HT1080 (cell line): Measurements from ENCODE around the gene C12orf56. TPM values are rescaled to one million over a fixed set of nuclear protein-coding genes. Genes with fewer than 3 reads are reported as not detected.
"Not testable (repeated sequence)": the region's sequence is repeated elsewhere in the genome, so short reads cannot be mapped to it uniquely, and the experiment has no call there.

Experiments
- DNase-seq: peaks from one replicate; pipeline ENCODE4 v3.0.0-alpha.2; 2015; ENCODE audit warnings: low read depth
- total RNA-seq: library from RNA; depleted of rRNA; stranded (reverse); fragments of >200 nt; shearing (Covaris generic); gene quantifications from 2 replicates; pipeline ENCODE4 v1.2.3, GENCODE V29; 2014

The C12orf56 gene
- total RNA-seq, 1 experiment from 2014 or later, result not detected

DNA sequence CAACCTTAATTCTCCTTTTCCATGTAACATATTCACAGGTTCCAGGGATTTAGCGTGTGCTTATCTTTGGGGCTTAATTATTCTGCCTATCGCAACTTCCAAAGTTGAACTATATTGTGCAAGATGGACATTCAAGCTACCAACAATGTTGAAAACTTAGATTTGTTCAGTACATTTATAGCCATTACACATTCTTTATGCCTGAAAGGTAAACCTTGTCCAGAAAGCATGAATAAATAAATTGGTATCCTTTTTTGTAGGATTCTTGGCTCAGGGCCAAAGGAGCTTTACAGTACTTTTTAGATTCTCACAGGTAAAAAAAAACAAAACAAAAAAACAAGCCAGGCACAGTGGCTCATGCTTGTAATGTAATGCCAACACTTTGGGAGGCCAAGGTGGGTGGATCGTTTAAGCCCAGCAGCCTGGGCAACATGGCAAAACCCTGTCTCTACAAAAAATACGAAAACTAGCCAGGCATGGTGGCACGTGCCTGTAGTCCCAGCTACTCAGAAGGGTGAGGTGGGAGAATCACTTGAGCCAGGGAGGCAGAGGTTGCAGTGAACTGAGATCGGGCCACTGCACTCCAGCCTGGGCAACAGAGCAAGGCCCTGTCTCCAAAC is 3.3 kb downstream of the C12orf56 start:
- DNase-seq, result no peak

DNA sequence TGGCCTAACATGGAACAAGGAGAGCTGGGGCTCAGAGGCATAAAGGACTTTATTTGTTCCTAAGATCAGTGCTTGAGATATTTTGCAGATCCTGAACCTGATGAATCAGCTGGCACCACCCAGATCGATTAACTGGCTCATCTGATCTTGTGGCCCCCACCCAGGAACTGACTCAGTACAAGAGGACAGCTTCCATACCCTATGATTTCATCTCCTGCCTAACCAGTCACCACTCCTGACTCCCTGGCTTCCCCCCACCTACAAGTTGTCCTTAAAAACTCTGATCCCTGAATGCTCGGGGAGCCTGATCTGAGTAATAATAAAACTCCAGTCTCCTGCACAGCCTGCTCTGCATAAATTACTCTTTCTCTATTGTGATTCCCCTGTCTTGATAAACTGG is 5.1 kb downstream of the C12orf56 start:
- DNase-seq, result peak; percentile 64

DNA sequence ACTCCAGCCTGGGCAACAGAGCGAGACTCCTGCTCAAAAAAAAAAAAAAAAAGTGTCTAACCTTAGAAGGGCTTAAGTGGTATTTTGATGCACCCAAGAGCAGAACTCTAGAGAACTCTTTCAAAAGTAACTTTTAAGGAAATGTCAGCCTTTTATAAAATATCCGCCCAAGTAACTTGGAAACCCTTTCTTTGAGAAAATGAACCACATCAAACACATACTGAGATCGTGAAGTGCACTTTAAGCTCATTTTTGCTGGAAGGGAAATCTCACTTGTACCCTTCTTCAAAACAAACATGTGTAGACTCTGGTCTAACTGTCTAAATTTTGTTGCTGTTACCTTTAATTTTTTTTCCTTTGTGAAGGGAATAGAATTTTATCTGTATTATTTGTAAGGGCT is 5.5 kb downstream of the C12orf56 start:
- DNase-seq, result no peak

DNA sequence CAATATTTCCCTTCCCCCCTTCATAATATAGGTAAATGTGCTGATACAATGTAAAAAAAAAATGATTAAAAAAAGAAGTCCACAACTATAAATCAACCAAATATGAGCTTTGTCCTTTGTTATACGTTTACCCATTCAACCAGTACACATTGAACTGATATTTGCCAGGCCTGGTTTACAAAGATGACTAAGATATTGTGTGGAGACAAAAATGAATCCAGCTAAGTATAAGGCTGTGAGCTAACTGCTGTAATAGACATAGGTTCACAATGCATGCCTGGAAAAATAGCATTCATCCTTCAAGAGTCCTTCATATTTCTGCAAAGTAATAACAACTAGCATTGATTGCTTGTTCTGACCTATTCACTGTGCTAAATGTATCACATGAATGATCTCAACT is 6.9 kb downstream of the C12orf56 start:
- DNase-seq, result no peak

- no peak for DNase-seq
These were observed 27.7 kb downstream of the C12orf56 start for GRCh38 chr12:64362721-64363305.

- not testable (repeated sequence) for DNase-seq
These were observed 29.4 kb downstream of the C12orf56 start for GRCh38 chr12:64361173-64361572.

DNA sequence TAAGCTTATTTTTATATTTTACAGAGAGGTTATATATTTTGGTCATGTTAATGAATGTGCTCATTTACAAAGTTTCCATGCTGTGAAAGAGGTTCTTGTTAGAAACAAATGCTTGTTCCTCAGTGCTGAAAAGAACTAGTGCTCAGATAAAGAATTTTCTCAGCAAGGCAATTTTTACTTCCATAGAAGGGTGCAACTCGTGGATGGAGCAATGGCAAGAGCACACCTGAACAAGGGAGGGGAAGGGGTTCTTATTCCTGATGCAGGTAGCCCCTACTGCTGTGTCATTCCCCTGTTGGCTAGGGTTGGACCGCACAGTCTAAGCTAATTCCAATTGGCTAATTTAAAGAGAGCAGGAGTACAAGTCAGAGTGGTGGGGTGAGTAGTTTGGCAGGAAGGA is 34.3 kb downstream of the C12orf56 start:
- DNase-seq, result not testable (repeated sequence)

- DNase-seq, result no peak
These were observed 38.4 kb downstream of the C12orf56 start for GRCh38 chr12:64352181-64352580.

GRCh38 chr12:64351265-64351664 is 39.3 kb downstream of the C12orf56 start:
- no peak for DNase-seq

DNA sequence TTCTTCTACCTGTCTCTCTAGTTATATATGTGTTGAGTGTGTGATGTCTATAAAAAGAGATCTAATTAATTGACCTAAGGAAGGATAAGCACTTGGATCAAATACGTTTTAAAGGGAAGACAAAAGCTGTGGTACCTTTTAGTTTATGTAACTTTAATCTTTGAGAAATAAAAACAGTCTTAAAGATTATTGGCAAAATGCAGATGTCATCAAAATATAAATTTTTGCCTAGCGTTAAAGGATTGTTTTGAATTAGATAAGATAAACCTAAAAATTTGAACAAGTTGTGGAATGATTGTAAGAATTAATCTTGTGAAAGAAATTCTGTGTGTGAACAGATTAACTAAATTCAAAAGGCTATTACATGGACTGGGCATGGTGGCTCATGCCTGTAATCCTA is 42.9 kb downstream of the C12orf56 start:
- DNase-seq, result no peak

DNA sequence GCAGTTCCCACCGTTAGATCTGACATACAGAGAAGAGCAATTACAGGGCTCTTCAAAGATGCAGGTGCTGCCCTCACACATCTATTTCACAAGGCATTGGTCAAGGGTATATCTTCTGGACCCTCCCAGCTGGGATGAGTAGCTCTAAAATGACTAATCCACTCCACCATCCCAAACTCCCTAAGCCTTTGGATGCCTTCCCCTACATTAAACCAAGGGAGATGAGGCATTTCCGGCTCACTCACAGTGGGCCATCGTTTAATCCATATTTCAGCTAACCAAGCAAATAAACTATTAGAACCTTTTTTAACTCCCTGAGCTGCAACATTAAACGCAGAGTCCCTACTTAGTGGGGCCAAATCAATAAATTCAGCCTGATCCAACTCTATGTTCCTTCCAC is 45.9 kb downstream of the C12orf56 start:
- DNase-seq, result peak; percentile 89

DNA sequence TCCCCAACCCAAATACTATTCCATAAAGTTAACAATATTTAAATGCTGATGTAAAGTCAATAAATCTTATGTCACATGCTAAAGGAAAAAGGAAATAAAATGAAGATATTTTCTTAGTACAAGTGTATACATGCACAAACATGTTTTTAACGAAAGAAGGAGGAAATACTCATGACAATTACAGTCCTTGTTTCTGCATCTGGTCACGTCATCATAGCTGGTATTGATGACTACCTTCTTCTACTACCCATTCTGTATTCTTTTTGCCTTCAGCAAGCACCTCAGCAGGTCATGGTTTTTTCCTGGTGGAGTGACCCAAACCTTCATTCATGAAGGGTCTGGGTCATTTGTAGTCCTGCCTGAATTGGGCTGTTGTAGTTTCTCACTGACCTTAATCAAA is 50.0 kb downstream of the C12orf56 start:
- not testable (repeated sequence) for DNase-seq

GRCh38 chr12:64335886-64336466 is 54.6 kb downstream of the C12orf56 start:
- no peak for DNase-seq

GRCh38 chr12:64332938-64333337 is 57.6 kb downstream of the C12orf56 start:
- DNase-seq, result no peak

GRCh38 chr12:64332296-64332695 is 58.3 kb downstream of the C12orf56 start:
- no peak for DNase-seq

- not testable (repeated sequence) for DNase-seq
These were observed 61.4 kb downstream of the C12orf56 start for GRCh38 chr12:64329031-64329710.

GRCh38 chr12:64325055-64325454 is 65.5 kb downstream of the C12orf56 start:
- no peak for DNase-seq

GRCh38 chr12:64323476-64324225 is 66.9 kb downstream of the C12orf56 start:
- no peak for DNase-seq

- DNase-seq, result no peak
These were observed 67.6 kb downstream of the C12orf56 start for GRCh38 chr12:64323006-64323405.

DNA sequence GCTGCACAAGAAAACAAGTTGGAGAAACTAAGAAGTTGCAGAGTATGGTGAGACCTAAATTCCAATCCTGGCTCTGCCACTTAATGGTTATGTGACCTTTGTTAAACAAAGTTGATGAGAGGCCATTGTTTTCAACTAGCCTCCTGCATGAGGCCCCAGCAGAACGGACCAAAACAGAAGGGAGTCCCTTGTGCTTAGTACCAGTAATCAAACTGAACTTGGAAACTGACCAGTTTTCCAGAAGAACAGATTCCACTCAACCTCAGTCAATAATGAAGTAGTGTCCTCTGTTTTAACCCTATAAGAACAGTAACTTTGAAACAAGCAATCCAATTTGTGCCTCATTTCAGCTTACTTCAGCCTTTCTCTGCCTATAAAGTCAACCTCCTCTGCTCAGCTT is 69.9 kb downstream of the C12orf56 start:
- DNase-seq, result no peak

- not testable (repeated sequence) for DNase-seq
These were observed 70.9 kb downstream of the C12orf56 start for GRCh38 chr12:64319540-64320225.
